ENCODE data around the gene STRC.
"Not testable (repeated sequence)": the region's sequence is repeated elsewhere in the genome, so short reads cannot be mapped to it uniquely, and the experiment has no call there.

STRC gene

DNA sequence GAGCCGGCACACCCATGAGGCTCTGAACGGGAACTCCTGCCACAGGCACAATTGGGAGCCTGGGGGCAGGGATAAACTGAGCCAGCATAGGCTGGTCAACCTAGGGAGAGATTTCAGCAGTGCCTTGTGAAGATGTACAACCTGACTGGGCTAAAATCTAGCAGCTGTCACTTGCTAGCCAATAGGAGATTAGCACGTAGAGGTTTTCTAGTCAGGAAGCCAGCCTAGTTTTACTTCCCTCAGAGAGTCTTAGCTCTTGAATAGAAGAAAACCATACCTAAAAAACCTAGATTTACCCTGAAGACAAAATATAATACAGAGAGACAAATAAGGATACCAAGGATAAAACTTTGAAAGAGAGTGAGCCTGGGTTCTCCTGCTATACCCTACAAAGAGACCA, 55.8 kb downstream of the STRC start:
- not testable (repeated sequence) for DNase-seq

DNA sequence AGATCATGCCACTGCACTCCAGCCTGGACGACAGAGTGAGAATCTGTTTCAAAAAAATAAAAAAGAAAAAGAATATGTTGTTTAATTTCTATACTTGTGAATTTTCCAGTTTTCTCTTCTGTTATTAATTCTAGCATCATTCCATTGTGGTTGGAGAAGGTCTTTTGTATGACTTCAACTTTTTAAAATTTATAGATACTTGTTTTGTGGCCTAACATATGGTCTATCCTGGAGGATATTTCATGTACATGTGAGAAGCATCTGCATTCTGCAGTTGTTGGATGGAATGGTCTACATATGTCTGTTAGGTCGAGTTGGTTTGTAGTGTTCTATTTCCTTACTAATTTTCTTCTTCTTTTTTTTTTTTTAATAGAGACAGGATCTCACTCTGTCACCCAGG, 65.6 kb downstream of the STRC start:
- no peak for DNase-seq

DNA sequence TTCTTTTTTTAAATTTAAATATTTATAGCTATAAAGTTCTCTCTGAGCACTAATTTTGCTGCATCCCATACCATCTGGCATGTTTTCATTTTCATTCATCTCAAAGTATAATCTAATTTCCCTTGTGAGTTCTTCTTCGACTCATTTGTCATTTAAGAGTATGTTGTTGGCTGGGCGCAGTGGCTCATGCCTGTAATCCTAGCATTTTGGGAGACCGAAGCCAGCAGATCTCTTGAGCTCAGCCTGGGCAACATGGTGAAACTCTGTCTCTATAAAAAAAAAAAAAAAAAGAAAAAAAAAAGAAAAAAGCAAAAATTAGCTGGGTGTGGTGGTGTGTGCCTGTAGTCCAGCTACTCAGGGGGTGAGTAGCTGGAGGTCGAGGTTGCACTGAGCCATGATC, 66.3 kb downstream of the STRC start:
- DNase-seq = no peak

DNA sequence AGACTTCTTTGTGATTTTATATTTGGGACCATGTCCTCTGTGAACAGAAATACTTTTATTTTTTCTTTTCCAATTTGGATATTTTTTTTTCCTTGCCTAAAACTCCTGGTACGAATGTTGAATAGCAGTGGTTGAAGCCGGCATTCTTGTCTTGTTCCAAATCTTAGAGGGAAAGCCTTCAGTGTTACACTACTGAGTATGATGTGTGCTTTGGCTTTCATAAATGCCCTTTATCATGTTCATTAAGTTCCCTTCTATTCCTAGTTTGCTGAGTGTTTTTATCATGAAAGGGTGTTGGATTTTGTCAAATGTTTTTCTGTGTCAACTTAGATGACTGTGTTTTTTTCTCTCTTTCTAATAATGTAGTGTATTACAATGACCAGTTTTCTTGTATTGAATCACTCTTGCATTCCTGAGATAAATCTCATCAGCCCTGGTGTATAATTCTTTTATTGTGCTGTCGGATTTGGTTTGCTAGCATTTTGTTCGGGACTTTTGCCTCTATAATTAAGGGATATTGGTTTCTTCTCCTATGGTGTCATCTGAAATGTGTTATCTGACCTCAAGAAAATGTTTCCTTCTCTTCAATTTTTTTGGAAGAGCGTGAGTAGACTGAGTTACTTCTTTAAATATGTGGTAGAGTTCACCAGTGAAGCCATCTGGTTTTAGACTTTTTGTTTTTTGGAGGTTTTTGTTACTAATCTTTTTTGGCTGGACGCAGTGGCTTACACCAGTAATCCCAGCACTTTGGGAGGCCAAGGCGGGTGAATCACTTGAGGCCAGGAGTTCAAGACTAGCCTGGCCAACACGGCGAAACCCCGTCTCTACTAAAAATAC, 67.9 kb downstream of the STRC start:
- DNase-seq = no peak

Data from bone marrow (tissue), 2 donors.